NCI-H345 (cell line): ENCODE measurements around the gene GRIA1.

Experiments
- DNase-seq: peaks from one replicate; lab custom pipeline; 2025; lab: John Stamatoyannopoulos, UW

GRIA1 gene

DNA sequence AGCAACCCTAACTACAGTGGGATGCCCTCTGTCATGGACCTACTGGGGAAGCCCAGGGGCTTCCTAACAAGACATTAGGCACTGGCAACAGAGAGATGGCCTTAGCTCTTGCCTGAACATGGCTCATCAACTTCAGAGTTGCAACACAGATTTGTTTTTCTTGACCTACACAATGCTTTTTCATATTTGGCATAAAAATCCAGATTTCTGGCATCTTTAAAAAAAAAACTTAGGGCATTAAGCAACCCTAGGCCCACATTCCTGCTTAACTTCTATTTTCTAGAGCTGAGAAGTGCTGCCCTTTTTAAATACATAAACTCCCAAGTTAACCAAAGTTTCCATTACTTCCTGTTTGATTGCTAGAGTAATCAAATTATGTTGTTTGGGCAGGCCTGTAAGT, 8.0 kb downstream of the GRIA1 start:
- no peak for DNase-seq

GRCh38 chr5:153500178-153500577, 9.7 kb downstream of the GRIA1 start:
- no peak for DNase-seq

GRCh38 chr5:153504726-153505125, 14.3 kb downstream of the GRIA1 start:
- DNase-seq = peak; percentile 17

- DNase-seq = no peak
Measured at GRCh38 chr5:153508700-153509099, 18.2 kb downstream of the GRIA1 start.

DNA sequence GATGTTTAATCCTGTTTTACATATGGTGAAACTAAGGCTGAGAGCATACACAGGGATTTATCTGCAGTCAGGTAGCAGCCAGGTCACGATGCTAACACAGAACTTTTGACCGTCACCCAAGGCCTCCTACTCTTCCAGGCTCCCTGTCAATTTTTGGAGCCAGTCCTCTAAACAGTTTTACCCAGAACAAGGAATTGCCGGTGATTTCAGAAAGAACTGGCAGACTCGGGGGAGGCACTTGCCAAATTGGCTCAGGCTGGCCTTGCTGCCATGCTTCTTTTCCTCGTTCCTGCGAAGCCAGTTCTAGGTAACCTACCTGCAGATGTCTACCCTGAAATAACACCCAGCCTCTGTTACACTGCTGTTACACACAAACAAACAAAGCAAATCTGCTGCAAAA, 21.2 kb downstream of the GRIA1 start:
- DNase-seq = no peak

- no peak for DNase-seq
Measured at GRCh38 chr5:153513156-153513555, 22.7 kb downstream of the GRIA1 start.

DNA sequence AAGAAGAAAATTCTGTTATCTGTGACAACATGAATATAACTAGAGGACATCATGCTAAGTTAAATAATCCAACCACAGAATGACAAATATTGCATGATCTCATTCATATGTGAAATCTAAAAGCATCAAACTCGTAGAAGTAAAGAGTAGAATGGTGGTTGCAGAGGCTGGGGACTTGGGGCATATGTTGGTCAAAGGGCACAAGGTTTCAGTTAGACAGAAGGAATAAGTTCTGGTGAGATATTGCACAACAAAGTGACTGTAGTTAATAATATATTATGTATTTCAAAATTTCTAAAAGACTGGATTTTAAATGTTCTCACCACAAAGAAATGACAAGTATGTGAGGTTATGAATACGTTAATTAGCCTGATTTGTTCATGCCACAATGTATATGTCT, 24.8 kb downstream of the GRIA1 start:
- no peak for DNase-seq

- DNase-seq = peak; percentile 38
Measured at GRCh38 chr5:153516504-153517240, 26.2 kb downstream of the GRIA1 start.

DNA sequence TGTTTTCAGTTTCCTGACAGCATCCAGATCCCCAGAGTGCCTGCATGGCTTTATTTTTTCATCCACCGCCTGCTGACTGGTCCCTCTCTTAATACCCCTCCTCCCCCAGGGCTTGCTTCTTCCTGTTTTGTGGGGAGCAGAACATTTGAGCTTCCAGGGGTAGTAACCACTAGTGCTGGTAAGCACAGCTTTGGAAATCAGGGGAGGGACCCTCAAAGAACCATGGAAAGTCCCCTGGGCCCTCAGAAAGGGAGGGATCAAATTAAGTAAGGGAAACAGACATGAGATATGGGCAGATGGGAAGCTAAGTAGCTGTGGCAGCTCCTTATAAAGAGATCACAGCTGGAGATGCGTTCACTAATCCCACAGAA, 26.8 kb downstream of the GRIA1 start:
- DNase-seq = no peak

DNA sequence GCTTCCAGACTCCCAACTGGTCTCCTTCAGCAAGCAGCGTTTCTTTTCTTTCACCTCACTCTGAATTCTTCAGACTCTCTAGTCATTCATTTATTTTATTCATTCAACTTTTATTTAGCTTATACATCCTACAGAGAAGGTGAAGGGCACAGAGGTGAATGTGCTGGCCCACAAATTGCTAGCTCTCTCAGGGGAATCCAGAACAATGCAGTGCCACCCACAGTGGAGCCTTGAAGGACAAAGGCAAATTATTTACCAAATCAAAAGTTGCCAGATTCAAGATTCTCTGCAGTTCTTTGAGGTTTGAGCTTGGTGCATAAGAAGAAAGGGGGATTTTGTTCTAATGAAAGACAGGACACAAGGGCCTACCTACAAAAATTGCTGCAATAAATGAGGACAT, 29.7 kb downstream of the GRIA1 start:
- DNase-seq = no peak

- DNase-seq = no peak
Measured at GRCh38 chr5:153520952-153521351, 30.5 kb downstream of the GRIA1 start.

DNA sequence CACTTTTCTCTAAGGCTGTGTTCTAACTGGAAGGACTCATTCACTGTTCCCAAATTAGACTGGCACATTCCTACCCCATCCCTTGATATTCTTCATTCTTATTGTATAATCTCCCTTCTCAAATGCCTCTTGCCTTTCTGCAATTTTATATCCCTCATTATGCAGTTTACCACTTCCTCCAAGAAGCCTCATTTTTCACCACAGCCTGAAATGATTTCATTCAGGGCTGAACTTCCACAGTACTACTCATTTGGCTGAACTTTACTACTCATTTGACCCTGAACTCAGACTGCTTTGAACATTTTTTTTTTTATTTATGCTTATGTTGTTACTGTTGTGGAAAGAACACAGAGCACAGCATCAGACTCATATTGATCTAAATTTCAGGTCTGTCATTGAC, 32.7 kb downstream of the GRIA1 start:
- no peak for DNase-seq

GRCh38 chr5:153523831-153524230, 33.4 kb downstream of the GRIA1 start:
- DNase-seq = no peak

- no peak for DNase-seq
Measured at GRCh38 chr5:153525536-153525935, 35.1 kb downstream of the GRIA1 start.

DNA sequence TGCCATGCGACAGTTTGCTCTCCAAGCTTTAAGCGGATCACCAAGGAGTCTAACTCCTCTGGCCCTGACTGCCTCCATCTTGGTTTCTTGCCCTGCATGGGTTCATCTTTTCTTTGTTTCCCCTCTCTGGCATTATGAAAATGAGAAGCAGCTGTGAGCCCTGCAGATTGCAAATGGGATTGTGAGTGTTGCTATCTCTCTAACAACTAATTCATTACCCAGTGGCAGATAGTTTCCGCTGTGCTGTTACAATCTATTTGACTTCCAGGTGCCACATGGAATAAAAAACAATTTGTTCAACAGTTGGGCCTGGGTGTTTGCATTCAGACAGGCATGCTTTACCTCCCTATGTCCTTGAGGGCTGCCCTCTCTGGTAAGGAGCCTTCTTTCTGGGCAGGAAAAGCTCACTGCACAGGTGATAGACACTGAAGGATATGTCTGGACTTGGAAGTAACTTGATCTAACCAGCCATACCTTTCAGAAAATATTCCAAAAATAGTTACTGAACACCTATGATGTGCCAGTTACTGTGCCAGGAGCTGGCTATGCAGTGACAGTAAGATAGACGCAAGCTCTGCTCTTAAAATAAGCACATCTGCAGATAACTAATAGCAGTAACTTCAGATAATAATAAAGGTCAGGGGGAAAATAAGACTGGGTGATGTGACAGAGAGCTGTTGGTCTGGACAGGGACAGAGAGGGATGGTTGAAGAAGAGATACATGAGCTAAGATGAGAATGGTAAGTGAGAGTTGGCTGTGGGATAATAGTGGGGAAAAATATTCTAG, 40.1 kb downstream of the GRIA1 start:
- DNase-seq = no peak

GRCh38 chr5:153533546-153533945, 43.1 kb downstream of the GRIA1 start:
- no peak for DNase-seq

DNA sequence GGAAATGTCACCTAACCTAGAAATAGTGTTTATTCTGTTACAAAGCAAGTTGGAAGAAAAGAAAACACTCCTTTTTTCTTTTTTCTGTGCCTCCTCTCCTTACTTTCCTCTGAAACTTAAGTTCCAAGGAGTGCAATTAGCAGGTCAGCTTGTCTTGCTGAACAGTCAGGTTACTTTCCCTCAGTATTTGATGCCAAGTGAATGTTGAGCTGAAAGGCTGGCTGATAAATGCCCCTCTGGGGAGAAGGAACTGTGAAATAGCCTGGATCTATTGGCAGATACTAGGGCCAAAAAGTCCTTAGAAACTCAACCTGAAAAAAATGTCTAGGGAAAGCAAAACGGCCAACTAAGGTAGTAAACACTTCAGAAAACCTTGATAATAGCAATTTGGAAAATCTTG, 43.6 kb downstream of the GRIA1 start:
- no peak for DNase-seq

- no peak for DNase-seq
Measured at GRCh38 chr5:153537207-153537606, 46.7 kb downstream of the GRIA1 start.

GRCh38 chr5:153539983-153540382, 49.5 kb downstream of the GRIA1 start:
- DNase-seq = no peak

- DNase-seq = no peak
Measured at GRCh38 chr5:153542536-153542935, 52.1 kb downstream of the GRIA1 start.

GRCh38 chr5:153543288-153543687, 52.8 kb downstream of the GRIA1 start:
- DNase-seq = no peak

DNA sequence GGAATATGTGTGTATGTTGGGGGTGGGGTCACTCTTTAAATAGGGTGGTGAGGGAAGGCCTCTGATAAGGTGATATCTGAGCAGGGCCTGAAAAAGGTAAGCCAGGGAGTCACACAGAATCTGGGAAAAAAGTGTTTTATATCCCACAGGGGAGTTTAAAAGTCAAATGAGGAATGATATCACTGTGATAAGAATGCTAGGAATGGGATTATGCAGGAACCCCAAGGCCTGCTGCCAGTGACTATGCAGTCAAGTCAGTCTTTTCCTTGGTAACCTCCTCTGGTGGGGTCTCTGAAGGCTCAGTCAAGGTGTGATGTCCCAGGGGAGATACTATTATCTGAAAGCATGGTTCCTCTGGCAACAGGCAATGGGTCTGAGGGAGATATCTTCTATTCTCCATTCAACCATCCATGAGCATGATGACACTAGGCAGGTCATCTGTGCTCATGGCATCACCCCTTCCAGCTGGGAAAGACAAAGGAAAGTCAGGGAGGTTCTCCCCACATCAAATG, 53.5 kb downstream of the GRIA1 start:
- DNase-seq = no peak

- no peak for DNase-seq
Measured at GRCh38 chr5:153544706-153545105, 54.2 kb downstream of the GRIA1 start.
